ENCODE data around the gene NEK1.

Gene NEK1
- total RNA-seq = 27.4 to 46.7 reads per million in 2 donors

DNA sequence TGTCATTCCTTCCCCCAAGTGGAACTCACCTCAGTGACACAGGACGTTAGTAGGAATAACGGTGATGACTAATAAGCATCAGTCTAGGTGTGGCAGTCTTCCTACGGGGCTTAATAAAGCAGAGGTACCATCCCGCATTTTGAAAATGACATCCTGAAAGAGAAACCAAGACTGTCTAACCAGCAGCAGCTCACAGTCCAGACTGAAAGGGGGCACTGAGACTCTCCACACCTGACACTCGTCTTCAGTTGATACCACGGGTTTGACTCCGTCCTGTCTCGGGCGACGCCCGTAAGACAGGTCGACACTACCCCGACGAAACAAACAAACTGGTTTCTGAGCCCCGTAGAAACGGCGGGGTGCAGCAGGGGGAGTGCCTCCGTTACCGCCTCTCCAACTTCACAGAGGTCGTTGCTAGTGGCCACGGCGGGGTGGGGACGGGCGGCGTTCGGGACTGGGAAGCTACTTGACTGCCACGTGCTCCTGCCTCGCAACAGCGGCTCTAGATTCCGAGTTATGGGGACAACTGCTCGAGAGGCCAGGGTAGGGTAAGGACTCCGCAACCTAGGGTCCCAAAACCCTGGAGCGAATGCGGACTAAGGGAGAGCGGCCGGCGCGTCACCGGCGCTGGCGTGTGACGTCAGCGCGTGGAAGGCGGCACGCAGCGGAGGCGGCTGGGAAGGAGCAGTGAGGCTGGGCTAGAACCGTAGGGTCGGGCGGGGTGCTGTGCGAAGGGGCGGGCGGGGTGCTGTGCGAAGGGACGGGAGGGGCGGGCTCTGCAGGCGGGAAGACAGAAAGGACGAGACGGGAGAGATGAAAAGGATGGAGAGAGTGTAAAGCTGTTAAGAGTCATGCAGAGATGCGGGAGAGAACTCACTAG lies at the start of gene NEK1:
TSS of gene NEK1 (minus strand) at position 593 of the 880 bp plus-strand sequence. CDS start 9,953 bp downstream, outside the sequence.
- peak; percentile 80 to 96 (median 84) for DNase-seq

- DNase-seq = no peak
Observed at GRCh38 chr4:169661761-169662160, 49.4 kb upstream of the NEK1 start.

DNA sequence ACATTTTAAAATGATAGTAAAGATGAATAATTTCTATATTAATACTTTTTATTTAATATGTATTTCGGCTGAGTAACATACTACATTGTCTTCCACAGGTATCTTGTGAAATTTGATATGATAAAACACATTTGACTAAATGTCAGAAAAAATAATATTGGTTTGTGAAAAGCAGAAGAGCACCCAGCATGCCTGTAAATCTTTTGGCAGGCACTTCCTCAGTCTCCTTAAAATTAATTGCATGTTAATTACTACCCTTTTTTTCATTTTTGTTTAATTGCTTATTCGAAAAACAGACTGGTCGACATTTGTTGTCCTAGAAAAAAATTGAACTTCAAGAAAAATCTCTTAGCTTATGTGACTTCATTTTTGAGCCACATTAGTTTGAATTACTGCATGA lies 48.5 kb upstream of the NEK1 start:
- no peak for DNase-seq

DNA sequence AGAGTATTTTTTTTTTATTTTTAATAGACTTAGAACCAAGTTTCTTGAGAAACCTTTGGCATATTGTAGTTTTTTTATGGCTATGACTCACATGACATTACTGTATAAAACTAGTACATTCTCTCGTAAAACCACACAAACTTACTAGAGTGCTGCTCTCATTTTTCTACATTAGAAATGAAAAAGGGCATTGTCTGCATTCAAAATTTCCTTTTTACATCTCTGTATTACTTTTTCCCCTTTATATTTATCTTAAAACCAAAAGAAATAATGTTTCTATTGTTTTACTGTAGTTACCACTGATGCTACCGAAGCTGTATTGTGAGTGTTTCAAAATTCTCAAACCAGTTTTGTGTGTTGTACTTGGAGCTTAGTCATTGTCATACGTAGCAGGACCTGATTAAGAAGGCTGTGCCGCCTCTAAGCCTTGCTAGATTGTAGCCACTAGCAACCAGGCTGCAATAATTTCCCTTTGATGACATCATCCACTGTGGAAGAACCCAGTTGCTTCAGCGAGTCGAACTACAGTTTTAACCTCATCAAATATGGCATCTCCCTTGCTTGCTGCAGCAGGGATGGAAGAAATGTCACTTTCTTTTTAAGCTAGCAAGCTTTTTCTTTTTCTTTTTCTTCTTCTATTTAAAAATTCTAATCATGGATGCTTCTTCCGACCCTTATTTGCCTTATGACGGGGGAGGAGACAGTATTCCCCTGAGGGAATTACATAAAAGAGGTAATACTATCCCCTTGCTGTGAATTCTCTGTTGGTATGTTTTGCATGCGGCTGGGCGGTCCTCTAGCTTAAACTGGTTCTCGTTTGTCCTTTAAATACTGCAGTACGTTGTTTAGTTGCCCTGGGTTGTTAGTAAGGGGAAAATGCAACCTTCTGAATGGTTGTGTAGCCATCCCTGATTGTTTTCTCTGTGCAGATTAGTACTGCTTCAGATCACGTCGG lies 47.6 kb upstream of the NEK1 start:
- DNase-seq = peak in 4 of 5 experiments; percentile 21 to 92 (median 54)

DNA sequence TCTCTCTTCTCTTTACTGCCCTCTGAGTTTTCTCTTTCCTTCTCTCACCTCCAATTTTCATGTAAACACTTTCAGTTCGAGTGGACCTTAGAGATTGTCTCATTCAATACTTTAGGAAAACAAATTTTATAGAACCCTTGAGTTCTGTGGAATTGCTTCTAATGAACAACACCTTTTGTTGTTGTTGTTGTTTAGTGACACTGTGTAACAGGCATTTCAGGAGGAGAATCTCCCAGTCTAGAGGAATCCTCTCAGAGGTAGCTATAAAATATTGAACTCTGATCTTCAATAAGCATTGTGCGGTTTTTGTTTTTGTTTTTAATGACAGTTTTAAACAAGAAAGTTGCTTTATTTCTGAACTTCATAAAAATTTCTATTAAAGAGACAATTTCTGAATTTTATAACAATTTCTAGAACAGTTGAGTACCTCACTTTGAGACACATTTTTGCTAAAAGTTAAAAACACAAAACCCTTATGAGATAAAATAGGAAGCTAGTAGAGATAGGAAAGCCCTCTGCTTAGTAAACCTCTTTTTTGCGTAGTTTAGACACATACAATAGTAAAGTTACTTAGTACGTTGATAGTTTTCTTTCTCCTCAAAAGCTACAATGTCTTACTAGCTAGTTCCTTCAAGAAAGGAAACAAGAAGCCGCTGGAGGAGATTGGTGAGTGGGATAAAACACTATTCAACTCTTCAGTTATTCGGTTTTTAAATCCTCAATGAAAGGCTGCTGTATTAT lies 46.8 kb upstream of the NEK1 start:
- DNase-seq = no peak

DNA sequence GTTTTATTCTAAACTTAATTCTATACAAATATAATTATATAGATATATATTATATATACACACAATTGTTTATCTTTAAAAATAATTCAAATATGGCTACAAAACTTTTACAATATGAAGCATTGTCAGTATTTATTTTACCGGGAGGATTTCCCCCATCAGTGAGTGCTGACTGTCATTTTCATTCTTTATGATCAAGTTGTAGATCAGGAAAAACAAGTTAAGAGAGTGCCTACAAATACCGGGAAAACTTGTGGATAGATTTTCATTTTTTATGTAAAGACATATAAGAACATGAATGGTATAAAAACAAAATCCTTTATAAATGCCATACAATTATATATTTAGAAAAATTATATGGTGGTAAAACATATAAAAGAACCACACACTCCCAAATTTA lies 45.8 kb upstream of the NEK1 start:
- no peak for DNase-seq

GRCh38 chr4:169657470-169658107 lies 45.2 kb upstream of the NEK1 start:
- DNase-seq = no peak

- DNase-seq = no peak
Observed at GRCh38 chr4:169655401-169655800, 43.0 kb upstream of the NEK1 start.

DNA sequence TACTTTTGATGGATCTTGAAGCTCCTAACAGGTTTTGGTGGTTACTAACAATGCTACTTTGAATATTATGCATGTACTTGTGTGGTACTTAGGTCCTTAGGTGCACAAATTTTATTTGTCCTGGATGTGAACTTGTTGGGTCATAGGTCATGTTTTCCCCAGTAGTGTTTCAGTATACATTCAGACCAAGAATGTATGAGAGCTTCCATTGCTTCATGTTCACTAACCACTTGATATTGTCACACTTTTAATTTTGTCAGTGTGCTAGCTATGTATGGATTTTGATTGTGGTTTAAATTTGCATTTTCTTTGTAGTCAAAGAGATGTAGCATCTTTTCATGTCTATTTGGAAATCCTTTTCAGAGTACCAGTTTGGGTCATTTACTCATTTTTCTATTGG lies 40.2 kb upstream of the NEK1 start:
- DNase-seq = no peak

GRCh38 chr4:169650227-169650936 lies 38.0 kb upstream of the NEK1 start:
- DNase-seq = no peak

- no peak for DNase-seq
Observed at GRCh38 chr4:169649545-169650226, 37.3 kb upstream of the NEK1 start.

- DNase-seq = no peak
Observed at GRCh38 chr4:169645627-169646026, 33.2 kb upstream of the NEK1 start.

GRCh38 chr4:169644802-169645201 lies 32.4 kb upstream of the NEK1 start:
- DNase-seq = no peak

DNA sequence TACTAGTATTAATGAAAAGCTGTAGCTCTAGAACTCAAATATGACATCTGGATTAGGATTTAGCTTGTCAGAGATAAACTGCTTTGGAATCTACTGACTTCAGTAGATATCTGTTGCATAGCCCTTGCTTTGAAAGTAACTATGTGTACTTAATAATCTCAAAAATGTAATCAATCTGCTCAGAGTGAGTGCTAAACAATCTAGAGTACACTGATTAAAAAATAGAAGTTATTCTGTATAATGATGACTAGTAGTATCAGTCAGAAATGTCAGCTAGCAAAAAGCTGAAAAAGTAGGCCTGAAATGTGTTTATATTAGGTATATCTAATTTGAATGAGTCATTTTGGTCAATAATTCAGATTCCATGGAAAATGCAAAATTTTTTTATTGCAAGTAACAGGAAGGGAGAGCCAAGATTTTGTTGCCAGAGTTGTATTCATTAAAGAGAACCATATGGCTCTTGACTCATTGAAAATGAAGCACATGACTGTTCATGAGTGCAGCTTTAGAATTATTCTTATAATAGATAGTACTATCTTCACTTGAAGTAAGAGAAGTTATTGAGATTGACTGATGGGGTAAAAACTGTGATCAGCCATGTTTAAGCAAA lies 28.0 kb upstream of the NEK1 start:
- no peak for DNase-seq

DNA sequence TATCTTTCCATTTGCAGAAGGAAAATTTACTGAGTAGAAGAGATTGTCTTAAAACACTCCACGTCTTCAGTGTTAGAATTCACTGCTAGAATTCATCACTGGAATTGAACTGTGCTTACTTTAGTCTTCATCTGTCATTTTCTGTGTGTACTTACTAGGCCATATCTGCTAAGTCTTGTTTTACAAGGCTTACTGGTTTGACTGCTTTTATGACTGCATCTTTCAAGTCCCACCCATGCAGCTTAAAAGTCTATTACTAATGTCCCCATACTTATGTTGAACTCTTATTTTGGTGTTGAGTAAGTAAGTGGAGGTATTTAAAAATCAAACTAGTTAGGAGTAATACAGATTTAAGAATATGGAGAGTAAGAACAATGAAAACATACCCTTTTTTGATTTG lies 22.6 kb upstream of the NEK1 start:
- no peak for DNase-seq

- DNase-seq = no peak
Observed at GRCh38 chr4:169632896-169633295, 20.5 kb upstream of the NEK1 start.

DNA sequence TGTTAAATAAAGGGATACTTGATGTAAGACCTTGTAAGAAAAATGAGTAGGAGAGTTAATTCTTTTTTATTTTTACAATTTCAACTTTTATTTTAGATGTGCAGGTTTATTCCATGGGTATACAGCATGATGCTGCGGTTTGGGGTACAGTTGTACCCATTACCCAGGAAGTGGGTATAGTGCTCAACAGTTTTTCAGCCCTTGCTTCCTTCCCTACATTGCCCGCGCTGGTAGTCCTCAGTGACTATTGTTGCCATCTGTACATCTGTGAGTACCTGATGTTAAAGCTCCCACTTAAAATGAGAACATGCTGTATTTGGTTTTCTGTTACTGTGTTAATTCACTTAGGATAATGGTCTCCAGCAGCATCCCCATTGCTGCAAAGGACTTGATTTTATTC lies 17.7 kb upstream of the NEK1 start:
- peak in 1 of 5 experiments; percentile 8 for DNase-seq

GRCh38 chr4:169628579-169628978 lies 16.2 kb upstream of the NEK1 start:
- DNase-seq = no peak

DNA sequence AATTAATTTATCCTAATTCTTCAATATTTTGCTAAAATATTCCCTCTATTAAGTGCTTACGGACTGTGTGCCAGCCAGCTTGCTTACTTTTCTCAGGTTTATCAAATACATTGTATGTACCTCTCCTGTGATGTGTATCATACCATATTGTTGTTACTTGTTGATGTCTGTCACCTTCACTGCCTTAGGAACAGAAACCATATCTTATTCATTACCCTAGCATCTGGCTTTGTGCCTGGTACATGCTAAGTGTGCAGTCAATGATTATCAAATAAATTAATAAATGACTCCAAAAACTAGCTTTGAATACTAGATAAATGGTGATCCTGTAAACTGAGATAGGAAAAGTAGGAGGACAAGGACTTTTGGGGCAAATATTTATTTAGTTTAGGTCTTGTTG lies 14.9 kb upstream of the NEK1 start:
- DNase-seq = no peak

Measured in T-helper 2 cell (primary cell).